GM23248 (cell line): Measurements from ENCODE around the gene SESN1. TPM values are rescaled to one million over a fixed set of nuclear protein-coding genes. Genes with fewer than 3 reads are reported as not detected.

ENCODE experiments used
- DNase-seq: peaks from one replicate; pipeline ENCODE4 v3.0.0-alpha.2; 2015
- H2AFZ ChIP-seq: fragments of 200-600 bp; sonication (generic); 2 replicates; pipeline ENCODE4 v1.6.1; 2016; ENCODE audit warnings: antibody characterized with exemption
- H3F3A ChIP-seq: fragments of 200-600 bp; sonication (generic); 2 replicates; pipeline ENCODE4 v1.6.1; 2016; ENCODE audit warnings: mild to moderate bottlenecking, antibody characterized with exemption, mixed run types; ENCODE audit not compliant: insufficient read depth
- H3K27ac ChIP-seq: fragments of 200-600 bp; sonication (generic); 2 replicates; pipeline ENCODE4 v1.5.1; 2016; ENCODE audit warnings: mild to moderate bottlenecking
- H3K27me3 ChIP-seq: fragments of 200-600 bp; sonication (generic); replicated peaks from 2 replicates; pipeline ENCODE4 v1.6.1; 2016; ENCODE audit warnings: mild to moderate bottlenecking; ENCODE audit not compliant: insufficient read depth
- H3K36me3 ChIP-seq: fragments of 200-600 bp; sonication (generic); 2 replicates; pipeline ENCODE4 v1.6.1; 2016; ENCODE audit warnings: low read depth, mild to moderate bottlenecking
- H3K4me1 ChIP-seq: fragments of 200-600 bp; sonication (generic); 2 replicates; pipeline ENCODE4 v1.6.1; 2016; ENCODE audit warnings: mild to moderate bottlenecking; ENCODE audit not compliant: insufficient read depth
- H3K4me2 ChIP-seq: fragments of 200-600 bp; sonication (generic); one replicate; pipeline ENCODE4 v1.6.1; 2016; ENCODE audit warnings: mild to moderate bottlenecking; ENCODE audit not compliant: unreplicated experiment
- H3K4me3 ChIP-seq: fragments of 200-600 bp; sonication (generic); 2 replicates; pipeline ENCODE4 v1.5.1; 2016; ENCODE audit warnings: mild to moderate bottlenecking
- H3K79me2 ChIP-seq: fragments of 200-600 bp; sonication (generic); 2 replicates; pipeline ENCODE4 v1.6.1; 2016; ENCODE audit warnings: mild to moderate bottlenecking; ENCODE audit not compliant: insufficient read depth
- H3K9ac ChIP-seq: fragments of 200-600 bp; sonication (generic); 2 replicates; pipeline ENCODE4 v1.6.1; 2016; ENCODE audit warnings: mild to moderate bottlenecking
- H3K9me2 ChIP-seq: fragments of 200-600 bp; sonication (generic); 2 replicates; pipeline ENCODE4 v1.6.1; 2016; ENCODE audit warnings: mixed run types, mild to moderate bottlenecking, moderate library complexity; ENCODE audit not compliant: insufficient read depth
- H3K9me3 ChIP-seq: fragments of 200-600 bp; sonication (generic); one replicate; pipeline ENCODE4 v1.6.1; 2017; ENCODE audit warnings: low read depth
- H4K20me1 ChIP-seq: fragments of 200-600 bp; sonication (generic); 2 replicates; pipeline ENCODE4 v1.6.0; 2016; ENCODE audit not compliant: insufficient read depth
- EZH2 ChIP-seq: fragments of 200-600 bp; sonication (generic); IDR thresholded peaks from 2 replicates; pipeline ENCODE4 v1.6.1; 2018; ENCODE audit warnings: antibody characterized with exemption, mild to moderate bottlenecking; ENCODE audit not compliant: insufficient read depth, poor library complexity, severe bottlenecking
- EZH2phosphoT487 ChIP-seq: fragments of 200-600 bp; sonication (generic); IDR thresholded peaks from 2 replicates; pipeline ENCODE4 v1.6.1; 2018; ENCODE audit warnings: antibody characterized with exemption, moderate library complexity, mild to moderate bottlenecking, low read depth; ENCODE audit not compliant: insufficient read depth
- WGBS, 2 experiments: methylation state at CpG; one replicate each; pipeline ENCODE4 v1.1.6; 2015 to 2017; ENCODE audit warnings: low lambda C conversion rate in 2 of 2, low coverage in 1 of 2; ENCODE audit errors: missing lambda C conversion rate in 2 of 2; 5-methylcytosine and 5-hydroxymethylcytosine counted together
- in situ Hi-C: fragments of 300-500 bp; cut with MboI; formaldehyde crosslinking; loops from 2 replicates; pipeline ENCODE4 v1.15.0; 2020
- polyA plus RNA-seq: library from polyadenylated mRNA; unstranded; fragments of >200 nt; fragmentation: Nextera tagmentation; extraction: Ambion mirVana; gene quantifications from 2 replicates; pipeline ENCODE4 v1.2.1, GENCODE V29; 2016
- total RNA-seq: library from RNA; depleted of rRNA; stranded (reverse); fragments of >200 nt; shearing (Covaris generic); gene quantifications from 2 replicates; pipeline ENCODE4 v1.2.3, GENCODE V29; 2014

Gene SESN1
- total and polyA plus RNA-seq, 2 experiments from 2014 or later = 14.2 to 17.6 TPM

- no peak for DNase-seq
- Histone ChIP-seq H3K27ac (no peak overlapping the region), H4K20me1 (no peaks in the 10 kb centered on the region), H3K36me3 (no peaks in the 10 kb centered on the region), H3K9ac (no peak overlapping the region), H3K79me2 (no peaks in the 10 kb centered on the region), H3K27me3 (no peaks in the 10 kb centered on the region), H2AFZ (no peak overlapping the region), H3K4me1 (no peaks in the 10 kb centered on the region), H3K4me3 (no peak overlapping the region), H3K9me2 (no peaks in the 10 kb centered on the region), H3F3A (no peaks in the 10 kb centered on the region), H3K9me3 (no peaks in the 10 kb centered on the region), H3K4me2 (no peak overlapping the region)
- WGBS, 2 experiments = 94 to 96% methylated on average over 1 of the region's 1 CpG
- TF ChIP-seq EZH2phosphoT487 (no peak), EZH2 (no peak)
- in situ Hi-C loops = no loop called here
Observed at GRCh38 chr6:109031416-109031815, 63.2 kb downstream of the SESN1 start.

- Histone ChIP-seq H3K27me3 (no peaks in the 10 kb centered on the region), H2AFZ (no peak overlapping the region), H3K9me2 (no peaks in the 10 kb centered on the region), H3K4me3 (no peak overlapping the region), H4K20me1 (no peaks in the 10 kb centered on the region), H3K4me1 (peaks cover 5% of the 10 kb centered on the region; the same call in 1 of the 2 replicates), H3K9me3 (no peaks in the 10 kb centered on the region), H3K4me2 (no peak overlapping the region), H3F3A (no peaks in the 10 kb centered on the region), H3K79me2 (no peaks in the 10 kb centered on the region), H3K36me3 (no peaks in the 10 kb centered on the region), H3K9ac (no peak overlapping the region), H3K27ac (no peak overlapping the region)
- no peak for DNase-seq
- 100% methylated on average over 1 of the region's 1 CpG for WGBS, 2 experiments
- TF ChIP-seq EZH2 (no peak), EZH2phosphoT487 (no peak)
- in situ Hi-C loops = no loop called here
Observed at GRCh38 chr6:109029313-109029712, 65.3 kb downstream of the SESN1 start.

- H3F3A ChIP-seq = no peaks in the 10 kb centered on the region
- H2AFZ ChIP-seq = no peak overlapping the region
- 92 to 99% methylated on average over 3 of the region's 3 CpGs for WGBS, 2 experiments
- H3K9me2 ChIP-seq = no peaks in the 10 kb centered on the region
- H3K27me3 ChIP-seq = no peaks in the 10 kb centered on the region
- TF ChIP-seq EZH2 = no peak
- TF ChIP-seq EZH2phosphoT487 = no peak
- H3K9ac ChIP-seq = no peak overlapping the region
- in situ Hi-C loops = no loop called here
- no peak overlapping the region for H3K4me3 ChIP-seq
- H3K27ac ChIP-seq = no peak overlapping the region
- peaks cover 8% of the 10 kb centered on the region; the same call in 1 of the 2 replicates for H3K4me1 ChIP-seq
- H4K20me1 ChIP-seq = no peaks in the 10 kb centered on the region
- no peaks in the 10 kb centered on the region for H3K36me3 ChIP-seq
- H3K9me3 ChIP-seq = no peaks in the 10 kb centered on the region
- H3K79me2 ChIP-seq = no peaks in the 10 kb centered on the region
- no peak overlapping the region for H3K4me2 ChIP-seq
- no peak for DNase-seq
Observed at GRCh38 chr6:109028439-109028838, 66.2 kb downstream of the SESN1 start.

GRCh38 chr6:109027964-109028363 lies 66.7 kb downstream of the SESN1 start:
- Histone ChIP-seq H3K79me2 (no peaks in the 10 kb centered on the region), H3K27me3 (no peaks in the 10 kb centered on the region), H3K27ac (no peak overlapping the region), H3F3A (no peaks in the 10 kb centered on the region), H3K36me3 (no peaks in the 10 kb centered on the region), H3K9ac (no peak overlapping the region), H3K9me2 (no peaks in the 10 kb centered on the region), H3K4me3 (no peak overlapping the region), H3K9me3 (no peaks in the 10 kb centered on the region), H4K20me1 (no peaks in the 10 kb centered on the region), H2AFZ (no peak overlapping the region), H3K4me2 (no peak overlapping the region), H3K4me1 (peaks cover 8% of the 10 kb centered on the region; the same call in 1 of the 2 replicates)
- DNase-seq = no peak
- in situ Hi-C loops = no loop called here
- no peak for TF ChIP-seq EZH2
- TF ChIP-seq EZH2phosphoT487 = no peak

GRCh38 chr6:109025639-109026038 lies 69.0 kb downstream of the SESN1 start:
- Histone ChIP-seq H2AFZ (no peak overlapping the region), H3F3A (no peaks in the 10 kb centered on the region), H3K4me1 (peaks cover 8% of the 10 kb centered on the region; the same call in 1 of the 2 replicates), H3K79me2 (no peaks in the 10 kb centered on the region), H3K4me2 (no peak overlapping the region), H3K27ac (no peak overlapping the region), H3K36me3 (no peaks in the 10 kb centered on the region), H3K9me3 (no peaks in the 10 kb centered on the region), H3K9ac (no peak overlapping the region), H3K9me2 (no peaks in the 10 kb centered on the region), H3K4me3 (no peak overlapping the region), H3K27me3 (no peaks in the 10 kb centered on the region), H4K20me1 (no peaks in the 10 kb centered on the region)
- DNase-seq = no peak
- in situ Hi-C loops = no loop called here
- 96 to 100% methylated on average over 1 of the region's 1 CpG for WGBS, 2 experiments
- TF ChIP-seq EZH2 (no peak), EZH2phosphoT487 (no peak)
